Measurements from ENCODE around the gene SLC25A12. TPM values are rescaled to one million over a fixed set of nuclear protein-coding genes. Genes with fewer than 3 reads are reported as not detected.
"Not testable (repeated sequence)": the region's sequence is repeated elsewhere in the genome, so short reads cannot be mapped to it uniquely, and the experiment has no call there.

Gene SLC25A12
- total and polyA plus RNA-seq, 2 donors (not counting 1 experiment from before 2014, with no cell fraction given), result 10.0 to 21.0 TPM

DNA sequence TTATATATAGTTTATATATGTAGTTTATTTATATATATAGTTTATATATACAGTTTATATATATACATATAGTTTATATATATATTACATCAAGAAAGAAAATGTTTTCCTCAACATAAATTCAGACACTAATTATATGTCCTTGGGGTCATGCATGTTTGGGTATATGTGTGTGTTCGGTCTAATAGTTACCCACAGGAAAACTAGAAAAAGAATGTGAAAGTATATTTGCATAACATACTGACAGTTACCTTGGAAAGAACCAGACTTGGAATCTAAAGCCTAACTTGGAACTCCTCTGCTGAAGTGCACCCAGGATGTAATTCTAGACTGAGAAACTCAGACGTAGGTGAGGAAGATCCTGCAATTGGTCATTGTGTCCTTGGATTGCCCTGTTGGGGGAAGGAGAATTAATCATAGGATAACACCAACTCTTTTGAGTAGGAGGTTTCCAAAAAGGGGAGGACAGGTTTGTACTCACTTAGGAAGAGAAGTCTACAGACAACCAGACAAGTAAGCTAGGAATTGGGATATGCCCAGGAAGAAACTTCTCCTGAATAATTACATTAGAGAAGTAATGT is 8.9 kb upstream of the SLC25A12 start:
- peaks cover 7% of the 10 kb centered on the region for H3K4me1 Mint-ChIP-seq
- ATAC-seq (ENCODE audit: low read depth), result no peak
- no peaks in the 10 kb centered on the region for H3K9me3 Mint-ChIP-seq (ENCODE audit: insufficient read depth)
- H3K9ac ChIP-seq (ENCODE audit: low read length), result no peak overlapping the region
- no peaks in the 10 kb centered on the region for H3K27me3 Mint-ChIP-seq
- no peaks in the 10 kb centered on the region for H3K27me3 ChIP-seq (replicated peaks in 1 of 4; ENCODE audit: control extremely low read depth in 1 of 4, control insufficient read depth in 3 of 4, insufficient read depth in 4 of 4, low read length in 3 of 4)
- peaks cover 0 to 5% of the 10 kb centered on the region in 2 donors for H3K4me1 ChIP-seq (ENCODE audit: control insufficient read depth in 2 of 2, insufficient read depth in 2 of 2, low read length in 2 of 2)
- intact Hi-C loops (cut with micrococcal nuclease), result no loop called here
- H3K27ac Mint-ChIP-seq, result no peak overlapping the region
- H3K36me3 ChIP-seq (replicated peaks in 1 of 2; ENCODE audit: control extremely low read depth in 1 of 2, control insufficient read depth in 1 of 2, extremely low read depth in 1 of 2, insufficient read depth in 2 of 2, low read length in 1 of 2), result no peaks in the 10 kb centered on the region
- no peak overlapping the region for H3K4me3 Mint-ChIP-seq
- no peaks in the 10 kb centered on the region for H3K79me2 ChIP-seq (ENCODE audit: control insufficient read depth, insufficient read depth, low read length)
- TF ChIP-seq EZH2 (IDR thresholded peaks at IDR 0.05; ENCODE audit: borderline replicate concordance, insufficient read depth, low read depth, low read length, poor library complexity, severe bottlenecking), result no peak
- TF ChIP-seq, protein P1, sequence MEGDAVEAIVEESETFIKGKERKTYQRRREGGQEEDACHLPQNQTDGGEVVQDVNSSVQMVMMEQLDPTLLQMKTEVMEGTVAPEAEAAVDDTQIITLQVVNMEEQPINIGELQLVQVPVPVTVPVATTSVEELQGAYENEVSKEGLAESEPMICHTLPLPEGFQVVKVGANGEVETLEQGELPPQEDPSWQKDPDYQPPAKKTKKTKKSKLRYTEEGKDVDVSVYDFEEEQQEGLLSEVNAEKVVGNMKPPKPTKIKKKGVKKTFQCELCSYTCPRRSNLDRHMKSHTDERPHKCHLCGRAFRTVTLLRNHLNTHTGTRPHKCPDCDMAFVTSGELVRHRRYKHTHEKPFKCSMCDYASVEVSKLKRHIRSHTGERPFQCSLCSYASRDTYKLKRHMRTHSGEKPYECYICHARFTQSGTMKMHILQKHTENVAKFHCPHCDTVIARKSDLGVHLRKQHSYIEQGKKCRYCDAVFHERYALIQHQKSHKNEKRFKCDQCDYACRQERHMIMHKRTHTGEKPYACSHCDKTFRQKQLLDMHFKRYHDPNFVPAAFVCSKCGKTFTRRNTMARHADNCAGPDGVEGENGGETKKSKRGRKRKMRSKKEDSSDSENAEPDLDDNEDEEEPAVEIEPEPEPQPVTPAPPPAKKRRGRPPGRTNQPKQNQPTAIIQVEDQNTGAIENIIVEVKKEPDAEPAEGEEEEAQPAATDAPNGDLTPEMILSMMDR (IDR thresholded peaks at IDR 0.05), result no peak
- no peak overlapping the region for H2AFZ ChIP-seq (ENCODE audit: insufficient read depth, low read depth, low read length, poor library complexity, severe bottlenecking)
- H4K20me1 ChIP-seq (ENCODE audit: control insufficient read depth, insufficient read depth, low read length, poor library complexity, severe bottlenecking), result no peaks in the 10 kb centered on the region
- DNase-seq, result no peak
- H3K4me2 ChIP-seq (replicated peaks; ENCODE audit: low read depth, low read length, poor library complexity, severe bottlenecking), result peak overlapping the region; percentile 15
- no CpG with 5 or more reads among the region's 2 CpGs for WGBS (ENCODE audit: insufficient coverage)
- no peak overlapping the region for H3K4me3 ChIP-seq (ENCODE audit: control extremely low read depth in 1 of 5, extremely low read depth in 1 of 5, insufficient read depth in 1 of 5, low read depth in 2 of 5, low read length in 4 of 5)
- H3K27ac ChIP-seq (ENCODE audit: low read length in 2 of 2), result no peak overlapping the region
- POLR2A ChIA-PET, result interaction anchor here (0.6 kb wide), 1 partner anchor 12 kb away, joined by 15 read pairs; no protein-coding TSS in a partner anchor
- H3K9me3 ChIP-seq (ENCODE audit: control extremely low read depth in 1 of 3, control insufficient read depth in 2 of 3, insufficient read depth in 1 of 3, low read length in 2 of 3), result peaks cover 1 to 3% (median 3%) of the 10 kb centered on the region in 3 donors
- CTCF ChIA-PET, result no interaction called here

DNA sequence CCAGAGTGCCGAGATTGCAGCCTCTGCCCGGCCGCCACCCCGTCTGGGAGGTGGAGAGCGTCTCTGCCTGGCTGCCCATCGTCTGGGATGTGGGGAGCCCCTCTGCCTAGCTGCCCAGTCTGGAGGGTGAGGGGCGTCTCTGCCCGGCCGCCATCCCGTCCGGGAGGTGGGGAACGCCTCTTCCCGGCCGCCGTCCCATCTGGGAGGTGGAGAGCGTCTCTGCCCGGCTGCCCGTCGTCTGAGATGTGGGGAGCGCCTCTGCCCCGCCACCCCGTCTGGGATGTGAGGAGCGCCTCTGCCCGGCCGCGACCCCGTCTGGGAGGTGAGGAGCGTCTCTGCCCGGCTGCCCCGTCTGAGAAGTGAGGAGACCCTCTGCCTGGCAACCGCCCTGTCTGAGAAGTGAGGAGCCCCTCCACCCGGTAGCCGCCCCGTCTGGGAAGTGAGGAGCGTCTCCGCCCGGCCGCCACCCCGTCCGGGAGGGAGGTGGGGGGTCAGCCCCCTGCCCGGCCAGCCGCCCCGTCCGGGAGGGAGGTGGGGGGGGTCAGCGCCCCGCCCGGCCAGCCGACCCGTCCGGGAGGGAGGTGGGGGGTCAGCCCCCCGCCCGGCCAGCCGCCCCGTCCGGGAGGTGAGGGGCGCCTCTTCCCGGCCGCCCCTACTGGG is 5.7 kb upstream of the SLC25A12 start:
- H4K20me1 ChIP-seq (ENCODE audit: control insufficient read depth, insufficient read depth, low read length, poor library complexity, severe bottlenecking); intact Hi-C loops (cut with micrococcal nuclease): not testable (repeated sequence)

More for the DNA sequence above, 5.7 kb upstream of the SLC25A12 start:
- H3K4me1 ChIP-seq (ENCODE audit: control insufficient read depth in 2 of 2, insufficient read depth in 2 of 2, low read length in 2 of 2); H3K4me3 ChIP-seq (ENCODE audit: control extremely low read depth in 1 of 5, extremely low read depth in 1 of 5, insufficient read depth in 1 of 5, low read depth in 2 of 5, low read length in 4 of 5); H3K9me3 Mint-ChIP-seq (ENCODE audit: insufficient read depth); H3K27me3 Mint-ChIP-seq; H3K9ac ChIP-seq (ENCODE audit: low read length); H2AFZ ChIP-seq (ENCODE audit: insufficient read depth, low read depth, low read length, poor library complexity, severe bottlenecking); DNase-seq; H3K27ac Mint-ChIP-seq; H3K4me2 ChIP-seq (replicated peaks; ENCODE audit: low read depth, low read length, poor library complexity, severe bottlenecking); POLR2A ChIA-PET; H3K27ac ChIP-seq (ENCODE audit: low read length in 2 of 2); H3K27me3 ChIP-seq (replicated peaks in 1 of 4; ENCODE audit: control extremely low read depth in 1 of 4, control insufficient read depth in 3 of 4, insufficient read depth in 4 of 4, low read length in 3 of 4); H3K79me2 ChIP-seq (ENCODE audit: control insufficient read depth, insufficient read depth, low read length); CTCF ChIA-PET; H3K9me3 ChIP-seq (ENCODE audit: control extremely low read depth in 1 of 3, control insufficient read depth in 2 of 3, insufficient read depth in 1 of 3, low read length in 2 of 3); ATAC-seq (ENCODE audit: low read depth); H3K36me3 ChIP-seq (replicated peaks in 1 of 2; ENCODE audit: control extremely low read depth in 1 of 2, control insufficient read depth in 1 of 2, extremely low read depth in 1 of 2, insufficient read depth in 2 of 2, low read length in 1 of 2); H3K4me3 Mint-ChIP-seq; H3K4me1 Mint-ChIP-seq: not testable (repeated sequence)
- 100% methylated on average over 10 of the region's 58 CpGs for WGBS (ENCODE audit: insufficient coverage)
